IPS-11a (cell line): ENCODE measurements around the gene BMAL2.

Experiments used
- H3K4me3 ChIP-seq: one replicate; pipeline ENCODE4 v1.5.1; 2013; ENCODE audit warnings: low read depth, low read length, control low read depth

The BMAL2 gene, protein sequence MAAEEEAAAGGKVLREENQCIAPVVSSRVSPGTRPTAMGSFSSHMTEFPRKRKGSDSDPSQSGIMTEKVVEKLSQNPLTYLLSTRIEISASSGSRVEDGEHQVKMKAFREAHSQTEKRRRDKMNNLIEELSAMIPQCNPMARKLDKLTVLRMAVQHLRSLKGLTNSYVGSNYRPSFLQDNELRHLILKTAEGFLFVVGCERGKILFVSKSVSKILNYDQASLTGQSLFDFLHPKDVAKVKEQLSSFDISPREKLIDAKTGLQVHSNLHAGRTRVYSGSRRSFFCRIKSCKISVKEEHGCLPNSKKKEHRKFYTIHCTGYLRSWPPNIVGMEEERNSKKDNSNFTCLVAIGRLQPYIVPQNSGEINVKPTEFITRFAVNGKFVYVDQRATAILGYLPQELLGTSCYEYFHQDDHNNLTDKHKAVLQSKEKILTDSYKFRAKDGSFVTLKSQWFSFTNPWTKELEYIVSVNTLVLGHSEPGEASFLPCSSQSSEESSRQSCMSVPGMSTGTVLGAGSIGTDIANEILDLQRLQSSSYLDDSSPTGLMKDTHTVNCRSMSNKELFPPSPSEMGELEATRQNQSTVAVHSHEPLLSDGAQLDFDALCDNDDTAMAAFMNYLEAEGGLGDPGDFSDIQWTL

DNA sequence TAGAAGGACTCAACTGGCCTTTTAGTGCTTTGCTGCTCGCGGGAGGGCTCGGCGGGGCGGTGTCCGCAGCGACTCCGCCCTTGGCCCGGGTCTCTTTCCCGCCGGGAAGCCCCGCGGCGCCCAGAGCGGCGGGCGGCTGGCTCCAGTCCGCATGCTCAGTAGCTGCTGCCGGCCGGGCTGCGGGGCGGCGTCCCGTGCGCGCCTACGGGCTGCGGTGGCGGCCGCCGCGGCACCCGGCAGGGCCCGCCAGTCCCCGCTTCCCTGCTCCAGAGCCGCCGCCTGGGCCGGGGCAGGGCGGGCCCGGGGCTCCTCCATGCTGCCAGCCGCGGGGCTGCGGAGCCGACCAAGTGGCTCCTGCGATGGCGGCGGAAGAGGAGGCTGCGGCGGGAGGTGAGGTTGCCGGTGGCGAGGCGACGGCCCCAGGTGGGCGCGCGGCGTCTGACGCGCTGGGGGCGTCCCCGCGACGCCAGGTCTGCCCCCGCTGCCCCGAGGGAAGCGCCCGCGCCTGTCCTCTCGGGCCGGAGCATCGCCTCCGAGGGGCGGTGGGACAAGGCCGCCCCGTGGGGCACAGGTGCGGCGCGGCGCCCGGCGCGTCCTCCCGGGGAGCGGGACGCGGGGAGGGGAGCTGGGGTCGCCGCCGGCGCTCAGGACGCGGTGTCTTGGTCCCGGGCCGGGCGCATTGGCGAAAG is at the start of gene BMAL2:
Gene BMAL2, plus strand, starts transcription at position 123 of the 689 bp plus-strand sequence. Its CDS starts 237 bp downstream, at position 360.
- peak within 1 kb of the TSS; percentile 77 for H3K4me3 ChIP-seq

DNA sequence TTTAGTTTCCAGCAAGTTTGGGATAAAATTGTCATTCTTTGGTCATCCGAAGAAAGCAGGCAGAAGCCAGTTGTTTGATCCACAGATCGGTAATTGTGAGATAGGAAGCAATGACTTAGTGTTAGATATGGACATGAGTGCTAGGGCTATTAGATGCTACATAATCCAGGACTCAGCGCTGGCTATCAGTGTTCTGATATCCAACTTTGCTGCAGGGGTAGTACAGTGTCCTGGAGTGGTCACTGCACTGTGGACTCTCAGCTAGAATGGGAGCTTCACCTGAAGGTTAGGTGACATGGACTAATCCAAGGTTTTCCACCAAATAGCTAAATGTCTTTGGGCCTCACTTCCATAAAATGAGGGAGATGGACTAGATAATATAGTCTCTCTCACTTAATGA is 48.6 kb upstream of the BMAL2 start:
- H3K4me3 ChIP-seq = no peak overlapping the region

DNA sequence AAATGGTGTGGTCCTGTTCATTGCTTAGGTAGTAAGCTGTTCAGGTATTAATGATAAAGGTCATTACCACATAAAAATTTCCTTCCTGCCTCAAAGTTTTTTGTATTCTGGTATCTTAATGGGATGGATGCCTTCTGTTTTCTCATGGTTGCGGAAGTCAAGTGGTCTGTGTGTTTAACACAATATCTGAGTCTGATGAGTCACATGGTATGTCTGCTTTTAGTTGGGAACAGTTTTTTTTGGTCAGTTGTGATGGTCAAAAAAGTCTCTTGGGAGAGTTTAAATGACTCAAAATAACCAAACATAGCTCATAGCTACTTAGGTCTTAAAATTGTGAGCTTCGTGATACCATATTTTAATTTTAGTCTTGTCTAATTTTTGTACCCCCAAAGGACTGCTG is 47.9 kb upstream of the BMAL2 start:
- no peak overlapping the region for H3K4me3 ChIP-seq

DNA sequence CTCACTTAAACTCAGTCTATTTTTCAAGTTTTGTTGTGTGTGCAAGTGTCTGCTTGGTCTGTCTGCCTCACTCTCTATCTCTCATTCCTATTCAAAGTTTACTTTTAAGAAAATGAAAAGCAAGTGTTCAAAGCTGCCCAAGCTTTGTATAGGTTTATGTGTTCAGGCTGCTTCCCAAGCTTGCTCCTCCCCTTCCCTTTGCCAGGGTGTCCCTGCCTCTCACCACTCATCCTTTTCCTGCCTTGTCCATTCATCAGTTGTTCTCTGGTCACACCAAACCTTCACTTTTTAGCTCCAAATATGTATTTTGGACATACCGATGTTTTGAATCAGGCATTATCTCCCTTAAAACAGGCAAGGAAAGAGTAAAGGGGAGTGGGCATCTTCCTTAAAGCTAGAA is 47.2 kb upstream of the BMAL2 start:
- H3K4me3 ChIP-seq = no peak overlapping the region

DNA sequence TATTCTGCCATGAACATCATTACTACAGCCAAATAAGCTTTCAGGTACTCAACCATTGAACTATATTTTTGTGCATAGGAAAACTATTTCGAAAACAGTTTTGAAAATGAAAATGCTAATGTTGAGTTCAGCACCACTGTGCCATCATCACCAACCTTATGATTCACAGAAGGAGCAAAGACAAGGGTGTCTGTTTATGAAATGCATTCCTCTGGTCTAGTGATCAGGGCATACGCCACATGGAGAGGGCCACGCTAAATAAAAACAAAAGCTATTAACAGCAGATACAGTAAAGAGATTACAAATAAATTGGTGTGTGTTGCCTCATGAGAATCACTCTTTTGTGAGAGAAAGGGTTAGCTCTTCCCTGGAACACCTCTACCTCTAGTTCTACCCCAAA is 43.2 kb upstream of the BMAL2 start:
- no peak overlapping the region for H3K4me3 ChIP-seq

DNA sequence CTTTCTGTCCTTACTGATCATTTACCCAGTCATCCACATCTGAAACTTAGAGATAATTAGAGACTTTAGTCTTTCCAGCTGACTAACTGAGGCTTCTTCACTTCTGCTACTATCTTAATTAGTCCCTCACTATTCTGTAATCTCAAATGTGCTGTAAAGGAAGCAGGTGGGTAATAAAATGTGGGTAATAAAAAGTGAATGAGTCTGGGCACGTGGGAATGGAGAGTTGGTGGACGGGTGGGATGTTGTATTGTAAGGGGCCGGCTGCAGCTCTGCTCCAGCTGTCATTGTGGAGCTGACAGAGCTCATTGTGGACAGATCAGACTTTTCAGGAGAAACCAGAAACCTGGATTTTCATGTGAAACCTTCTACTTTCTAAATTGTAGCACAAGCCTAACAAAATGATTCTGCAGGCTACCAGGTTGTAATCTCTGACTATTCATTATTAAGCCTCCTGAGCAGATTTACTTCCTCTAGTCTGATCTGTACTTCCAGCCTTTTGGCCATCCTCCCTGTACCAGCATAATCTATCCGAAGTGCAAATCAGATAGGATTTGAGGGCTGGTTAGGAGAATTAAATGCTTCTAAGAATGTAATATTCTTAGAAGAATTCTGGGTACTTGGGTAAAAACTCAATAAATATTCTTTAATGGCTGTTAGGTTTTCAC is 42.0 kb upstream of the BMAL2 start:
- no peak overlapping the region for H3K4me3 ChIP-seq

DNA sequence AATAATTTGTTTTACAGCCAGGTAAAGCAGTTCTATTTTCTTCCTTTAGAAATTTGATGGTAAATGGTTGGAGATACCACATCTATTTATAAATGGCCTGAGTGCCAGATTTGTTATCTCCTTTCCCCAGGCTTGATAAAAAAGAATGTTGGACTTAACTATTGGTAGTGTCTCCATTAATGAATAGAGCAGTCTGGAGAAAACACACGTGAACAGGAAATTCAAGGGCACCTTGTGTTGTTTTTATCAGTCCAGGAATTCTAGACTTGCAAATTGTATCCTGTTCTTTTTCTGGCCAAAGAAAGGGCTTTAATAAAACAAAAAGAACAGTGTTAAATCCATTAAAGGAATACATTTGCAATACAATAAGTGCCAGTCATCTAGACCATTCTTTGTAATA is 40.8 kb upstream of the BMAL2 start:
- H3K4me3 ChIP-seq = no peak overlapping the region

DNA sequence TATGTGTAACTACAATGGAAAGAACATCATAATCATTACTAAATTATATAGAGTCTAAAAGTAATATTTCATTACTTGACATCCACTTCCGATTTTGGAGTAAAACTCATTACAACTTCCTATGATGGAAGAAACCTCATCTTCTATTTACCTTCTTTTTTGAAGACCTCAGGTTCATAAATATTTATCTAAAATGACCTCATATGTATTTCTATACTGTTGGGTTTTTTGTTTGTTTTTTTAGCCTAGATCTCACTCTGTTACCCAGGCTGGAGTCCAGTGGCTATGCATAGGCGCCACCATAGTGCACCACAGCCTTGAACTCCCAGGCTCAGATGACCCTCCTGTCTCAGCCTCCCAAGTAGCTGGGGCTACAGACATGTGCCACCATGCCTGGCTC is 39.9 kb upstream of the BMAL2 start:
- no peak overlapping the region for H3K4me3 ChIP-seq

DNA sequence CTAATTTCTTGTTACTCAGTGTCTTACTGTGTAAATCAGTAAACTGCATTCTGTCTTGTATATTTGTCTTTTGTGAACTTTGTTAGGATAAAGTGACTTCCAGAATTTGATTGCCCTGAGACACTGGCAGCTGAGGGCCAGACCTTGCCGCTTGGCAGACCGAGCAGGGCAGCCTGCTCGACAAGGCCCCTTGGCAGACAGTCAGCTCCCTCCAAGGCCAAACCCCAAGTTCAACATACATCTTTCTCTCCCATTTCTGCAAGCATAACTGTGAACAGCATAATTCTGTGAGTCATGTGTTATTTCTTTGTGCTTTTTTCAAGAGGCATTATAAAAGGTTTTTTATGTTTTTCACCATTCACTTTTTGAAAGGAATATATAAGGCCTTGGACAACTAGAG is 39.2 kb upstream of the BMAL2 start:
- H3K4me3 ChIP-seq = no peak overlapping the region

DNA sequence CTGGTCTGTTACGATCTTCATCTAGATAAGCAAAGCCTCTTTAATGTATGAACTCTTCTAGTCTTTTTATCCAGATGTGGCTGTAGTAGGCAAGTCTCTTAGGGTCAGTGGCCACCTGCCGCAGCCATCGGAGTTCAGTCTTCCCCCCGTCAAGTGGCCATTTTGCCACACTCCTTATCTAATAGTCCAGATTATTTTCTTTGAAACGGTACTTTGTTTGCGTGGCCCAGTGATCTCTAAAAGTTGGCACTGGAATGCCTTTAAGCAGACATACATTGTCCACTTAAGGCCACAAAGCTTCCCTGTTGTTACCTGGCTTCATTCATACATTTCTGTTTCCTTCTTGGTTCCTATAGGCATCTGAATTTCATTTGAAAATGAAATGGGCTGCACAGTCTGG is 36.0 kb upstream of the BMAL2 start:
- H3K4me3 ChIP-seq = no peak overlapping the region

DNA sequence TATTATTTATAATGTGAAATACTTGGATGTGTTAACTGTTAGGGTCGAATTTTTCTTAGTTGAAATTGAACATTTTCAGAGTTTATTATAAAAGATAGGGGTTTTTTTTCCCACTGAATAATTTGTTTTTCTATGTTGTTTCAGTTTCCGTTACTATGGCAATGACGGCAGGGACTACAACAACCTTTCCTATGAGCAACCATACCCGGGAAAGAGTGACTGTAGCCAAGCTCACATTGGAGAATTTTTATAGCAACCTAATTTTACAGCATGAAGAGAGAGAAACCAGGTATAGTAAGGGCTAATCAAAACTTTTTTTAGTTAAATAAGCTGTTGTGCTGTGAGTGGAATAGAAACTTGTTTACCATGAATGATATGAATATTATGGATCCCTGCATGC is 35.1 kb upstream of the BMAL2 start:
- H3K4me3 ChIP-seq = no peak overlapping the region

DNA sequence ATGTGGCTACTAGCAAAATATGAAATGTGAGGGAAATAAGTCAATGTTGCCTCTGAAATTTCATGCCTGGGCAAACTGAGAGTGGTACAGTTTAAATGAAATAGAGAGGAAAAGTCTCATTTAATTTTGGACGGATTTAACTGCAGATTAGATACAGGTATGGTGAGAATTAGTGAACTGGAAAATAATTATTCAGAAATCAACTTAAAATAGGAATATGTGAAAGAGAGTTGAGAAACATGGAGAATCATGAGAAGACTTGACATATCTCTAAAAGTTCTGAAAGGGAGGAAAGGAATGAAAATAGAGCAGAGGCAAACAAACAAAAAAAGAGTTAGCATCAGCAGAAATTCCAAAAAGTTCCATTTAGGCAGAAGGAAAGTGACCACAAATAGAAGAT is 33.5 kb upstream of the BMAL2 start:
- H3K4me3 ChIP-seq = no peak overlapping the region

DNA sequence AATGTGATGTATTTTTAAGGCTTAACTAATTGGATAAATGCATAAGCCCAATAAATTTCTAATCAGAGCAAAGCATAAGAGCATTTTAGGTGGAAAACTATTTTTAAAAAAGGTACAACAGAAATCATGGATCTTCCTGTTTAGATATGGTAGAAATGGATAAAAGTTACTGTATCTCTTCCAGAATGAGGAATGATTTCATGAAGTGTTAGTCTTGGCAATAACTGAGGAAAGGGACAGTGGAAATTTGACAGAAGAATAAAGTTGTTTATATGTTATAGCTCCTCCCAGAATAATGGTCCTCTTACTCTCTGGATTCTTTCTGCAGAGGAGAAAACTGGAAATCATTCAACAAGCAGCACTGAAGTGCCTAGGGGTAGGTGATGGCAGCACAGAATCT is 32.4 kb upstream of the BMAL2 start:
- H3K4me3 ChIP-seq = no peak overlapping the region

DNA sequence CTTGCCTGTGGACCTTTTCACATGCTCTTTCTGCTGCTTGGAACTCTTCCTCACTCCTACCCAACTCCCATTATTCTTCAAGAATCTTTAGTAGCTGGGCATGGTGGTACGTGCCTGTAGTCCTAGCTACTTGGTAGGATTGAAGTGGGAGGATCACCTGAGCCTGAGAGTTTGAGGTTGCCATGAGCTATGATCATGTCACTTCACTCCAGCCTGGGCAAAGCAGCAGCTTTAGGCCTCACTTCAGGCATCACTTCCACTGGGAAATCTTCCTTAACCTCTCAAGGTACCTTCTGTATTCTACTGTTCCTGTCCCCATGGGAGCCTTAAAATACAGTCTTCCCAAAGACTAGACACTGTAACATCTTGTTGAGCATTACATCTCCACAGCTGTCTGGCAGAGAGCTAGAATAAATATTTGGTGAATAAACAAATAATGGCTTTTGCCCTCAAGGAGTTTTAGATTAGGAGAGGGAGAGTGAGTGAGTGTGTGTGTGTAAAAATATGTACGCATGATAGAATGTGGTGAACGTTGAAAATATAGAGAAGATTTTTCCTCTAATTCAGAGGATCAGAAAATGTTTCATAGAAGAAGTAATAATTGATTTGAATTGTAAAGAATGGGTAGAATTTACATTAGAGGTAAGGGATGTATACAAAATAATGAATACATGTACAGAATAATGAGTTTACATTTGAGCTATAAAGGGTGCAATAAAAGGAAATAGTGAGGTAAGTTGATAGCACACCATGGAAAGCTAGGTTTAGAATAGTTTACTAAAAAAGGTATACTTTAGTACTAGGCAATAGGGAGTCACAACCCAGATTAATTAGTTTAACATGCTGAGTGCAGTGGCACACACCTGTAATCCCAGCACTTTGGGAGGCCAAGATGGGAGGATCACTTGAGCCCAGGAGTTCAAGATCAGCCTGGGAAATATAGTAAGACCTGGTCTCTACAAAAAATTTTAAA is 29.2 kb upstream of the BMAL2 start:
- H3K4me3 ChIP-seq = no peak overlapping the region

DNA sequence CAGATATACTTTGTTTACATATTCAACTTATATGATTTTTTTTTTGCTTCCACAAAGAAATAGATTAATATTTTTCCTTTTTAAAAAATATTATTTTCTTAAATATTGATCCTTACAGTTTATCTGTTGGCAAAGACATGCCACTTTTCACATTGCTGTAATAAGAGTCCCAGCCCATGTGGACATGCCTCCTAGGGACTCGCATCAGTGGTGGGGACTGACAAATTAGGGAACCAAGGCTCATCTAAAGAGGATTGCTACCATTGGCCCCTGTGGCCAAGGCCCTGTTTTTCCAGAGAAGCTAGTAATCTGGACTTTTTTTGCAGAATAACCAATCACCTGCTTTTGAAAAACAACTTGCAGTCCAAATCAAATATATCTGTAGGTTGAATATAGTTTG is 27.8 kb upstream of the BMAL2 start:
- H3K4me3 ChIP-seq = no peak overlapping the region

DNA sequence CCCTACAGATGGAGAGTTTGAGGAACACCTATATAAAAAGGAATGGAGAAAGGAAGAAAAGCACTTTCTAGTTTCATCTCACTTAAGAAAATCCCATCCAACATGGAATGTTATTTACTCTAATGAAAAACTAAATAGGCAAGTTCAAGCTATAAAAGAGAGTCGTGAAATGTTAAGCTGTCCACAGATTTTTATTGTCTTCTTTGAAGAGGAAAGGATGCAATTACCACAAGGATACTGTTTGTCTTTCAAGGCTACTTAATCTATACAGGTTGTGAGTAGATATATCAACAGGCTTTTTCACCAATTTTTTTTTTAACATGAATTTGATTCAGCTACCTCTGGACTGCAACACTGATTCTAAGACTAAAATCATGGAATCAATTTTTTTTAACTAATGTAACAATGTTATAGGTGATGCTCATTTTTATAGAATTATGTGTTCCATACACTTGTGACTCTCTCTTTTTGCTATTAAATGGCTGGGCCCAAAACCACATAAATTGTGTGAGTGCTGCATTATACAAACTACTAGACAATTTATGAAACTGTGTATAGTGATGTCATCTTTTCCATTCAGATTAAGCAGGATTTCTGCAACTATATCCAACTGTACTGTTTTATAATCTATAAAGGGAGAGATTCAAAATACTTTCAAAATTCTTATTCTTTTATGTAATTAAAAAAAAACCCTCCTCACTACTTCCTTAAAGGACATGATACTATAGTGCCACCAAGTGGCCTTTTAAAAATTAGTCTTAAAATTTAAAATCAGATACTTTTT is 26.8 kb upstream of the BMAL2 start:
- no peak overlapping the region for H3K4me3 ChIP-seq

DNA sequence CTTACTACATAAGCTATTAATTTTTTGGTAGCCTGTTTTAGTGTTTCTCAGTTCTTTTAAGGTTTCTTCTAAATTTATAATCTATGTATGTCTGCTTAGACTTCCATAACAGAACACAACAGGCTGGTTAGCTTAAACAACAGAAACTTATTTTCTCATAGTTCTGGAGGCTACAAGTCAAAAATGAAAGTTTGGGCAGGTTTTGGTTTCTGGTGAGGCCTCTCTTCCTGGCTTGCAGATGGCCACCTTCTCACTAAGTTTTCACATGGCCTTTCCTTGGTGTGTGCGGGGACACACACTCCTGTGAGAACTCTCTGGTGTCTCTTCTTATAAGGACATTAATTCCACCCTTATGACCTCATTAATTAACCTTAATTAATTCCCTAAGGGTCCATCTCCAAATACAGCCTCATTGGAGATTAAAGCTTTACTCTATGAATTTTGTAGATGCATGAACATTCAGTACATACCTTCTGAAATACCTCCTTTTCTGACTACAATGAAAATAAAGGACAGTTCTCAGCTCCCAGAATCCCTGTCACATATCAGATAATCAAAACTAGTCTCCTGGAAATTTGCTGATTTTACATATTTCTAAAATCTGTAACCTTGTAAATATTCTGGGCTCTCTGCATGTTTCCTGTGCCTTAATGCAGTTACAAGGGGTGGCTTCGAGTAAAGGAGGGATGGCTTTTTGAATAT is 23.2 kb upstream of the BMAL2 start:
- H3K4me3 ChIP-seq = no peak overlapping the region

DNA sequence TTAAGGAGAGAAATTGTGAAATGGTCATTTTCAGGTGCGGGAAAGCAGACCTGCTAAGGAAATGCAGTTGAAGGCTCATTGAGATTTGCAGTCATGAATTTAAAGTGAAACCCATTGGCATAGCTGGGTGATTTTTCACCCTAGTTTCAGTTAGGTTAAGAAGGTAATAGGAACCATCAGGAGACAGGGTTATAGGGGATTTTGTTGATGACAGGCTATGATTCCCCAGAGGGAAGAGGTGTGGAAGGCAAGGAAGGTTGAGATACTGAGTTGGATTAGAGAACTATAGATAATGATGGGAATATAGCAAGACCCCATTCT is 22.7 kb upstream of the BMAL2 start:
- H3K4me3 ChIP-seq = no peak overlapping the region

DNA sequence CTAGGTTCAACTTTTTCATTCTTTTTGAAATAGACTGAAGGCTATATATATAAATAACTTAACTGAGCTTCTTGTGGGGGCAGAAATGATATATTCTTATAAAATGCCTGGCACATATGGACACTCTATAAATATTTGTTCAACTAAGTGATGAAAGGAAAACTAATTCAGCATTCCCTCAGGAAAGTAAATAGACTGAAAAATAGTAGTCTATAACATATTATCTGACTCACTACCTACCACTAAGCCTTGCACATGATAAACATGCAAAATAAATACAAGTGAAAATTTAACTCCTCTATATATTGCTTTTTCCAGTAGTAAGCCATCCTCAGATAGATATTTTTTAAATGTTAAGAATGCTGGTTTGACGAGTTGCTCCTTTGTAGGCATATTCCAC is 15.7 kb upstream of the BMAL2 start:
- no peak overlapping the region for H3K4me3 ChIP-seq
